Thyroid gland (tissue), 4 donors: ENCODE data around the gene SPRR1A. TPM values are rescaled to one million over a fixed set of nuclear protein-coding genes. Genes with fewer than 3 reads are reported as not detected.

ENCODE experiments used
- DNase-seq, 2 donors: peaks; one replicate each; pipeline ENCODE4 v3.0.0-alpha.2; 2019
- H3K27ac ChIP-seq, 3 donors: fragments of 200-600 bp; sonication (generic); 1 replicate in 2 of 3; 2 replicates in 1 of 3; pipeline ENCODE4 v1.5.1; 2016 to 2019; ENCODE audit warnings: mild to moderate bottlenecking in 1 of 3, moderate library complexity in 1 of 3
- H3K27me3 ChIP-seq: fragments of 200-600 bp; sonication (generic); one replicate; pipeline ENCODE4 v1.5.1; 2019
- H3K36me3 ChIP-seq, 2 donors: fragments of 200-600 bp; sonication (generic); one replicate each; pipeline ENCODE4 v1.5.1; 2016 to 2019
- H3K4me1 ChIP-seq, 2 donors: fragments of 200-600 bp; sonication (generic); one replicate each; pipeline ENCODE4 v1.5.1; 2017 to 2019
- H3K4me3 ChIP-seq, 3 donors: fragments of 200-600 bp; sonication (generic); replicated peaks in 1 of 3; 1 replicate in 2 of 3; 2 replicates in 1 of 3; pipeline ENCODE4 v1.5.1; 2016; ENCODE audit warnings: mild to moderate bottlenecking in 1 of 3
- H3K9me3 ChIP-seq: fragments of 200-600 bp; sonication (generic); one replicate; pipeline ENCODE4 v1.5.1; 2017
- POLR2A ChIP-seq, 2 donors: fragments of 450-650 bp; IDR thresholded peaks; one replicate each; pipeline ENCODE4 v1.6.1; 2017; ENCODE audit warnings: antibody characterized with exemption in 2 of 2, mild to moderate bottlenecking in 2 of 2, moderate library complexity in 1 of 2
- WGBS, 2 donors: methylation state at CpG; one replicate each; pipeline ENCODE4 v1.1.5; 2017; 5-methylcytosine and 5-hydroxymethylcytosine counted together
- intact Hi-C: fragments of 100-400 bp; cut with DNase I; formaldehyde crosslinking; loops from one replicate; pipeline ENCODE4 v1.15.1; 2023
- small RNA-seq: library from RNA; depleted of rRNA; stranded (forward); fragments of <200 nt; gene quantifications from one replicate; pipeline ENCODE3, GENCODE V24; 2016
- total RNA-seq, 4 donors: library from RNA; depleted of rRNA; stranded (reverse); fragments of >200 nt; gene quantifications; one replicate each; pipeline ENCODE4 v1.2.3, GENCODE V29; 2016
- TF ChIP-seq, protein P1 (sequence below), 6 experiments: fragments of 200-600 bp in 3 of 6; fragments of 450-650 bp in 3 of 6; sonication (generic) in 3 of 6; IDR thresholded peaks; one replicate each; pipeline ENCODE4 v1.5.1; 2016 to 2019; ENCODE audit warnings: antibody characterized with exemption in 6 of 6, mild to moderate bottlenecking in 2 of 6, inconsistent platforms in 1 of 6, moderate library complexity in 1 of 6

The SPRR1A gene
- total RNA-seq, 4 donors from 2014 or later = not detected

DNA sequence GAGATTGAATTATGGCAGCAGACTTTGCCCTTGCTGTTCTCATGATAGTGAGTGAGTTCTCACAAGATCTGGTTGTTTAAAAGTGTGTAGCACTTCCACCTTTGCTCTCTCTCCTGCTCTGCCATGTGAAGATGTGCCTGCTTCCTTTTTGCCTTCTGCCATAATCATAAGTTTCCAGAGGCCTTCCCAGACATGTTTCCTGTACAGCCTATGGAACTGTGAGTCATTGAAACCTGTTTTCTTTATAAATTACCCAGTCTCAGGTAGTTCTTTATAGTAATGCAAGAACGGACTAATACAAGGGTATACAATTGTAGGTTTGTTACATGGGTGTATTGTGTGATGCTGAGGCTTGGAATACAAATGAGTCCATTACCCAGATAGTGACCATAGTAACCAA is 51.3 kb downstream of the SPRR1A start:
- H3K9me3 ChIP-seq = no peaks in the 10 kb centered on the region
- no peak for TF ChIP-seq POLR2A (IDR thresholded peaks at IDR 0.05)
- TF ChIP-seq, protein P1, sequence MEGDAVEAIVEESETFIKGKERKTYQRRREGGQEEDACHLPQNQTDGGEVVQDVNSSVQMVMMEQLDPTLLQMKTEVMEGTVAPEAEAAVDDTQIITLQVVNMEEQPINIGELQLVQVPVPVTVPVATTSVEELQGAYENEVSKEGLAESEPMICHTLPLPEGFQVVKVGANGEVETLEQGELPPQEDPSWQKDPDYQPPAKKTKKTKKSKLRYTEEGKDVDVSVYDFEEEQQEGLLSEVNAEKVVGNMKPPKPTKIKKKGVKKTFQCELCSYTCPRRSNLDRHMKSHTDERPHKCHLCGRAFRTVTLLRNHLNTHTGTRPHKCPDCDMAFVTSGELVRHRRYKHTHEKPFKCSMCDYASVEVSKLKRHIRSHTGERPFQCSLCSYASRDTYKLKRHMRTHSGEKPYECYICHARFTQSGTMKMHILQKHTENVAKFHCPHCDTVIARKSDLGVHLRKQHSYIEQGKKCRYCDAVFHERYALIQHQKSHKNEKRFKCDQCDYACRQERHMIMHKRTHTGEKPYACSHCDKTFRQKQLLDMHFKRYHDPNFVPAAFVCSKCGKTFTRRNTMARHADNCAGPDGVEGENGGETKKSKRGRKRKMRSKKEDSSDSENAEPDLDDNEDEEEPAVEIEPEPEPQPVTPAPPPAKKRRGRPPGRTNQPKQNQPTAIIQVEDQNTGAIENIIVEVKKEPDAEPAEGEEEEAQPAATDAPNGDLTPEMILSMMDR (IDR thresholded peaks at IDR 0.05) = no peak
- no peaks in the 10 kb centered on the region for H3K27me3 ChIP-seq
- intact Hi-C loops = no loop called here
- no peak for DNase-seq
- H3K36me3 ChIP-seq = no peaks in the 10 kb centered on the region
- 81 to 83% methylated on average over 1 of the region's 1 CpG for WGBS, 2 donors
- H3K4me1 ChIP-seq = no peaks in the 10 kb centered on the region
- H3K4me3 ChIP-seq = no peak overlapping the region
- H3K27ac ChIP-seq = no peak overlapping the region

Small RNAs within 50 kb of the gene (small RNA-seq; reads per million reads assigned to genes)
- gene AL356867.1 = not detected
- gene RF00322 = not detected
- not detected for gene SPRR1A

Other genes with a start within 250 kb of the SPRR1A start
- gene KPRP, start 226.1 kb upstream of the SPRR1A start, total RNA-seq = not detected
- gene LCE1F, start 208.9 kb upstream of the SPRR1A start, total RNA-seq = not detected
- not detected for gene LCE1E, start 197.8 kb upstream of the SPRR1A start, total RNA-seq
- gene LCE1D, start 187.4 kb upstream of the SPRR1A start, total RNA-seq = not detected
- not detected for gene LCE1C, start 177.4 kb upstream of the SPRR1A start, total RNA-seq
- gene LCE1B, start 172.1 kb upstream of the SPRR1A start, total RNA-seq = not detected
- gene LCE1A, start 156.6 kb upstream of the SPRR1A start, total RNA-seq = not detected
- gene LCE6A, start 141.2 kb upstream of the SPRR1A start, total RNA-seq = not detected
- not detected for gene LCE7A, start 124.1 kb upstream of the SPRR1A start, total RNA-seq
- 1 to 10 TPM in 1 of 4 donors, not detected in 3; 2.6 TPM for gene SMCP, start 105.8 kb upstream of the SPRR1A start, total RNA-seq
- not detected for gene IVL, start 75.5 kb upstream of the SPRR1A start, total RNA-seq
- not detected for gene SPRR5, start 36.9 kb upstream of the SPRR1A start, total RNA-seq
- gene SPRR4, start 13.4 kb upstream of the SPRR1A start, total RNA-seq = not detected
- not detected for gene SPRR3, start 17.7 kb downstream of the SPRR1A start, total RNA-seq
- not detected for gene SPRR1B, start 47.1 kb downstream of the SPRR1A start, total RNA-seq
- gene SPRR2D, start 57.0 kb downstream of the SPRR1A start, total RNA-seq = not detected
- not detected for gene SPRR2A, start 73.4 kb downstream of the SPRR1A start, total RNA-seq
- gene SPRR2B, start 87.5 kb downstream of the SPRR1A start, total RNA-seq = not detected
- not detected for gene SPRR2E, start 110.4 kb downstream of the SPRR1A start, total RNA-seq
- gene SPRR2F, start 129.4 kb downstream of the SPRR1A start, total RNA-seq = not detected
- not detected for gene SPRR2G, start 166.8 kb downstream of the SPRR1A start, total RNA-seq
- 1 to 10 TPM in 1 of 4 donors, not detected in 3; 3.6 TPM for gene LELP1, start 219.3 kb downstream of the SPRR1A start, total RNA-seq
- not detected for gene PRR9, start 233.5 kb downstream of the SPRR1A start, total RNA-seq